Neural cell (in vitro differentiated cells): ENCODE data around the gene PLPPR4. TPM values are rescaled to one million over a fixed set of nuclear protein-coding genes. Genes with fewer than 3 reads are reported as not detected.

Experiments
- H2AFZ ChIP-seq: fragments of 200-600, 300-800 bp; sonication (generic), shearing (Covaris generic); 2 replicates; pipeline ENCODE4 v1.6.0; 2014; ENCODE audit warnings: low read depth, mild to moderate bottlenecking, antibody characterized with exemption, low read length, moderate library complexity
- H3F3A ChIP-seq: fragments of 200-600 bp; shearing (Covaris generic); 2 replicates; pipeline ENCODE4 v1.6.1; 2016; ENCODE audit warnings: mild to moderate bottlenecking, moderate library complexity, mixed read lengths, antibody characterized with exemption, low read length; ENCODE audit not compliant: insufficient read depth, poor library complexity, severe bottlenecking
- H3K27ac ChIP-seq: fragments of 200-600, 300-800 bp; sonication (generic), shearing (Covaris generic); 2 replicates; pipeline ENCODE4 v1.5.1; 2014; ENCODE audit warnings: mild to moderate bottlenecking, low read length, moderate library complexity
- H3K27me3 ChIP-seq: fragments of 300-800, 200-600 bp; sonication (generic), shearing (Covaris generic); 2 replicates; pipeline ENCODE4 v1.6.0; 2014; ENCODE audit warnings: mild to moderate bottlenecking, low read depth, low read length, moderate library complexity; ENCODE audit not compliant: insufficient read depth
- H3K36me3 ChIP-seq: fragments of 300-800, 200-600 bp; sonication (generic), shearing (Covaris generic); 2 replicates; pipeline ENCODE4 v1.5.1; 2014; ENCODE audit warnings: mild to moderate bottlenecking, antibody characterized with exemption, low read length, moderate library complexity; ENCODE audit not compliant: insufficient read depth
- H3K4me2 ChIP-seq: fragments of 300-800, 200-600 bp; sonication (generic), shearing (Covaris generic); 2 replicates; pipeline ENCODE4 v1.6.0; 2014; ENCODE audit warnings: mild to moderate bottlenecking, low read length
- H3K4me3 ChIP-seq: fragments of 300-800, 200-600 bp; sonication (generic), shearing (Covaris generic); 2 replicates; pipeline ENCODE4 v1.5.1; 2014; ENCODE audit warnings: mild to moderate bottlenecking, low read length, moderate library complexity
- H3K79me2 ChIP-seq: fragments of 200-600 bp; shearing (Covaris generic); replicated peaks from 2 replicates; pipeline ENCODE4 v1.6.0; 2014; ENCODE audit warnings: mild to moderate bottlenecking, low read length, moderate library complexity; ENCODE audit not compliant: insufficient read depth
- H3K9ac ChIP-seq: fragments of 300-800, 200-600 bp; sonication (generic), shearing (Covaris generic); 2 replicates; pipeline ENCODE4 v1.6.1; 2016; ENCODE audit warnings: mild to moderate bottlenecking, low read length, mixed read lengths
- H3K9me2 ChIP-seq: fragments of 200-600 bp; shearing (Covaris generic); 2 replicates; pipeline ENCODE4 v1.6.1; 2016; ENCODE audit warnings: mild to moderate bottlenecking, low read length, mixed read lengths; ENCODE audit not compliant: insufficient read depth
- H3K9me3 ChIP-seq: fragments of 200-600, 300-800 bp; sonication (generic), shearing (Covaris generic); 2 replicates; pipeline ENCODE4 v1.6.1; 2016; ENCODE audit warnings: mild to moderate bottlenecking, mixed run types, low read length, moderate library complexity, mixed read lengths
- H4K20me1 ChIP-seq: fragments of 200-600 bp; shearing (Covaris generic); 2 replicates; pipeline ENCODE4 v1.6.1; 2016; ENCODE audit warnings: mild to moderate bottlenecking, mixed run types; ENCODE audit not compliant: insufficient read depth
- CTCF ChIP-seq: fragments of 450-650 bp; IDR thresholded peaks from 2 replicates; pipeline ENCODE4 v1.5.1; 2014; ENCODE audit warnings: antibody characterized with exemption, mild to moderate bottlenecking, moderate library complexity; ENCODE audit not compliant: poor library complexity, severe bottlenecking
- EP300 ChIP-seq: fragments of 450-650 bp; conservative IDR thresholded peaks from 2 replicates; pipeline ENCODE4 v1.6.1; 2014; ENCODE audit warnings: antibody characterized with exemption, mild to moderate bottlenecking, moderate library complexity; ENCODE audit not compliant: poor library complexity, severe bottlenecking
- EZH2 ChIP-seq: fragments of 200-600, 300-800 bp; shearing (Covaris generic), sonication (generic); IDR thresholded peaks from 2 replicates; pipeline ENCODE4 v1.6.1; 2014; ENCODE audit warnings: antibody characterized with exemption, low read length, borderline replicate concordance, mild to moderate bottlenecking; ENCODE audit not compliant: insufficient read depth, poor library complexity, severe bottlenecking
- MXI1 ChIP-seq: fragments of 450-650 bp; conservative IDR thresholded peaks from 2 replicates; pipeline ENCODE4 v1.6.1; 2014; ENCODE audit warnings: antibody characterized with exemption, mild to moderate bottlenecking; ENCODE audit not compliant: poor library complexity, severe bottlenecking
- POLR2AphosphoS5 ChIP-seq: IDR thresholded peaks from 2 replicates; pipeline ENCODE4 v1.6.1; 2012
- RAD21 ChIP-seq: fragments of 450-650 bp; conservative IDR thresholded peaks from 2 replicates; pipeline ENCODE4 v1.6.1; 2014; ENCODE audit warnings: antibody characterized with exemption, mild to moderate bottlenecking, moderate library complexity
- SMC3 ChIP-seq: fragments of 450-650 bp; conservative IDR thresholded peaks from 2 replicates; pipeline ENCODE4 v1.6.1; 2014; ENCODE audit warnings: antibody characterized with exemption, mild to moderate bottlenecking, moderate library complexity; ENCODE audit not compliant: poor library complexity
- TAF1 ChIP-seq: IDR thresholded peaks from 2 replicates; pipeline ENCODE4 v1.6.1; 2012; ENCODE audit warnings: low read depth
- polyA plus RNA-seq: library from polyadenylated mRNA; depleted of rRNA; stranded (reverse); fragments of >200 nt; gene quantifications from 2 replicates; pipeline ENCODE4 v1.2.3, GENCODE V29; 2014
- TF ChIP-seq, protein P1 (sequence below): IDR thresholded peaks from 2 replicates; pipeline ENCODE4 v1.6.1; 2012; ENCODE audit warnings: borderline replicate concordance

PLPPR4 gene
- polyA plus RNA-seq, 1 donor from 2014 or later = 36.8 TPM

GRCh38 chr1:99269321-99269720 lies 5.0 kb downstream of the PLPPR4 start:
- H3K79me2 ChIP-seq = no peaks in the 10 kb centered on the region
- H2AFZ ChIP-seq = no peak overlapping the region
- no peaks in the 10 kb centered on the region for H3K36me3 ChIP-seq
- no peaks in the 10 kb centered on the region for H3K9me3 ChIP-seq
- no peak overlapping the region for H3K4me2 ChIP-seq
- no peak overlapping the region for H3K4me3 ChIP-seq
- no peak overlapping the region for H3K9ac ChIP-seq
- H3K27ac ChIP-seq = no peak overlapping the region
- no peaks in the 10 kb centered on the region for H4K20me1 ChIP-seq
- TF ChIP-seq RAD21 (no peak), TAF1 (no peak), EP300 (no peak), MXI1 (no peak), POLR2AphosphoS5 (no peak), CTCF (no peak), EZH2 (no peak), SMC3 (no peak)
- TF ChIP-seq, protein P1, sequence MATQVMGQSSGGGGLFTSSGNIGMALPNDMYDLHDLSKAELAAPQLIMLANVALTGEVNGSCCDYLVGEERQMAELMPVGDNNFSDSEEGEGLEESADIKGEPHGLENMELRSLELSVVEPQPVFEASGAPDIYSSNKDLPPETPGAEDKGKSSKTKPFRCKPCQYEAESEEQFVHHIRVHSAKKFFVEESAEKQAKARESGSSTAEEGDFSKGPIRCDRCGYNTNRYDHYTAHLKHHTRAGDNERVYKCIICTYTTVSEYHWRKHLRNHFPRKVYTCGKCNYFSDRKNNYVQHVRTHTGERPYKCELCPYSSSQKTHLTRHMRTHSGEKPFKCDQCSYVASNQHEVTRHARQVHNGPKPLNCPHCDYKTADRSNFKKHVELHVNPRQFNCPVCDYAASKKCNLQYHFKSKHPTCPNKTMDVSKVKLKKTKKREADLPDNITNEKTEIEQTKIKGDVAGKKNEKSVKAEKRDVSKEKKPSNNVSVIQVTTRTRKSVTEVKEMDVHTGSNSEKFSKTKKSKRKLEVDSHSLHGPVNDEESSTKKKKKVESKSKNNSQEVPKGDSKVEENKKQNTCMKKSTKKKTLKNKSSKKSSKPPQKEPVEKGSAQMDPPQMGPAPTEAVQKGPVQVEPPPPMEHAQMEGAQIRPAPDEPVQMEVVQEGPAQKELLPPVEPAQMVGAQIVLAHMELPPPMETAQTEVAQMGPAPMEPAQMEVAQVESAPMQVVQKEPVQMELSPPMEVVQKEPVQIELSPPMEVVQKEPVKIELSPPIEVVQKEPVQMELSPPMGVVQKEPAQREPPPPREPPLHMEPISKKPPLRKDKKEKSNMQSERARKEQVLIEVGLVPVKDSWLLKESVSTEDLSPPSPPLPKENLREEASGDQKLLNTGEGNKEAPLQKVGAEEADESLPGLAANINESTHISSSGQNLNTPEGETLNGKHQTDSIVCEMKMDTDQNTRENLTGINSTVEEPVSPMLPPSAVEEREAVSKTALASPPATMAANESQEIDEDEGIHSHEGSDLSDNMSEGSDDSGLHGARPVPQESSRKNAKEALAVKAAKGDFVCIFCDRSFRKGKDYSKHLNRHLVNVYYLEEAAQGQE = no peak
- no peaks in the 10 kb centered on the region for H3K9me2 ChIP-seq
- H3F3A ChIP-seq = no peaks in the 10 kb centered on the region
- no peaks in the 10 kb centered on the region for H3K27me3 ChIP-seq

- H3K36me3 ChIP-seq = no peaks in the 10 kb centered on the region
- no peaks in the 10 kb centered on the region for H3K79me2 ChIP-seq
- H3K9ac ChIP-seq = no peak overlapping the region
- H3K27me3 ChIP-seq = no peaks in the 10 kb centered on the region
- no peaks in the 10 kb centered on the region for H3F3A ChIP-seq
- H3K4me3 ChIP-seq = no peak overlapping the region
- H4K20me1 ChIP-seq = no peaks in the 10 kb centered on the region
- no peaks in the 10 kb centered on the region for H3K9me3 ChIP-seq
- H3K9me2 ChIP-seq = no peaks in the 10 kb centered on the region
- no peak overlapping the region for H3K4me2 ChIP-seq
- no peak overlapping the region for H2AFZ ChIP-seq
- no peak overlapping the region for H3K27ac ChIP-seq
- TF ChIP-seq, protein P1 = no peak
- TF ChIP-seq SMC3 (no peak), RAD21 (no peak), EZH2 (no peak), TAF1 (no peak), POLR2AphosphoS5 (no peak), EP300 (no peak)
These were observed 6.4 kb downstream of the PLPPR4 start for GRCh38 chr1:99270646-99271045.
